ENCODE results near the gene RNF11. TPM values are rescaled to one million over a fixed set of nuclear protein-coding genes. Genes with fewer than 3 reads are reported as not detected.

RNF11 gene
- total RNA-seq, 2 experiments from 2014 or later: 91.3 to 97.4 TPM

DNA sequence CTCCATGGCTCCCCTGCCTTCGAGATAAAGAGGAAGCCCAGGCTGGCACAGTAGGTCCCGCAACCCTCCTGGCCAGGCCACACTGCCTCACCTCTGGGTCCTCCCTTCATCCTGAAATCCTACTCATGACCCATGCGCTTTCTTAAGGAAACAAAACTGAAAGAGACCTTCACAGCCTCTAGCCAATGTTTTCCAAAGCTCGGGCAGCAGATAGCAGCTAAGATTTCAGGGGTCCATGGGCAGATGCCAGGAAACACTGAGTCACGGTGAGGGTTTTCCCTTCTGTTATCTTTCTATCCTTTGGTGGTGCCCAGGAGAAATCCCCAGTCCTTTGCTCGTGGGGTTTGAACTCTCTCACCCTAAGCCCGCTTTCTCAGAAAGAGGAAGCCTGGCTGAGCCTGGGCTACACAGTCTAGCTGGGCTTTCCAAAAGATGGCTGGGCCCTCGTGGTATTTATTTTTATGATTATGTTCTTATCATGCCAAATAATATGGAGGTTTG, 67.7 kb downstream of the RNF11 start:
- Mint-ChIP-seq H3K4me3 (no peak overlapping the region), H3K36me3 (ENCODE audit: low read depth) (no peaks in the 10 kb centered on the region), H3K9me3 (no peaks in the 10 kb centered on the region), H3K4me1 (ENCODE audit: low read depth) (no peaks in the 10 kb centered on the region), H3K27me3 (no peaks in the 10 kb centered on the region), H3K27ac (no peak overlapping the region)
- H3K4me3 ChIP-seq (ENCODE audit: low read length): no peak overlapping the region
- TF ChIP-seq, protein P1, sequence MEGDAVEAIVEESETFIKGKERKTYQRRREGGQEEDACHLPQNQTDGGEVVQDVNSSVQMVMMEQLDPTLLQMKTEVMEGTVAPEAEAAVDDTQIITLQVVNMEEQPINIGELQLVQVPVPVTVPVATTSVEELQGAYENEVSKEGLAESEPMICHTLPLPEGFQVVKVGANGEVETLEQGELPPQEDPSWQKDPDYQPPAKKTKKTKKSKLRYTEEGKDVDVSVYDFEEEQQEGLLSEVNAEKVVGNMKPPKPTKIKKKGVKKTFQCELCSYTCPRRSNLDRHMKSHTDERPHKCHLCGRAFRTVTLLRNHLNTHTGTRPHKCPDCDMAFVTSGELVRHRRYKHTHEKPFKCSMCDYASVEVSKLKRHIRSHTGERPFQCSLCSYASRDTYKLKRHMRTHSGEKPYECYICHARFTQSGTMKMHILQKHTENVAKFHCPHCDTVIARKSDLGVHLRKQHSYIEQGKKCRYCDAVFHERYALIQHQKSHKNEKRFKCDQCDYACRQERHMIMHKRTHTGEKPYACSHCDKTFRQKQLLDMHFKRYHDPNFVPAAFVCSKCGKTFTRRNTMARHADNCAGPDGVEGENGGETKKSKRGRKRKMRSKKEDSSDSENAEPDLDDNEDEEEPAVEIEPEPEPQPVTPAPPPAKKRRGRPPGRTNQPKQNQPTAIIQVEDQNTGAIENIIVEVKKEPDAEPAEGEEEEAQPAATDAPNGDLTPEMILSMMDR (IDR thresholded peaks at IDR 0.05): no peak
- H3K27me3 ChIP-seq (ENCODE audit: control insufficient read depth in 1 of 2, insufficient read depth in 2 of 2, low read length in 2 of 2): no peaks in the 10 kb centered on the region
- intact Hi-C loops (cut with DNase I, micrococcal nuclease): no loop called here
- no peak overlapping the region for H3K27ac ChIP-seq (ENCODE audit: low read depth in 1 of 2, low read length in 2 of 2)
- no peaks in the 10 kb centered on the region for H3K9me3 ChIP-seq (ENCODE audit: control insufficient read depth in 1 of 2, insufficient read depth in 1 of 2, low read length in 2 of 2)
- DNase-seq (peak in 2 of 14 experiments; percentile 46 to 47), ATAC-seq (ENCODE audit: poor library complexity) (no peak)
- no peaks in the 10 kb centered on the region for H3K36me3 ChIP-seq (ENCODE audit: insufficient read depth, low read length)
- no peaks in the 10 kb centered on the region for H3K4me1 ChIP-seq (ENCODE audit: insufficient read depth, low read length)
- ChIA-PET CTCF (no interaction called here), POLR2A (no interaction called here)

- Histone ChIP-seq H3K4me3 (ENCODE audit: low read length) (no peak overlapping the region), H3K27ac (ENCODE audit: low read depth in 1 of 2, low read length in 2 of 2) (no peak overlapping the region), H3K36me3 (ENCODE audit: insufficient read depth, low read length) (no peaks in the 10 kb centered on the region), H3K27me3 (ENCODE audit: control insufficient read depth in 1 of 2, insufficient read depth in 2 of 2, low read length in 2 of 2) (no peaks in the 10 kb centered on the region), H3K9me3 (ENCODE audit: control insufficient read depth in 1 of 2, insufficient read depth in 1 of 2, low read length in 2 of 2) (no peaks in the 10 kb centered on the region), H3K4me1 (ENCODE audit: insufficient read depth, low read length) (no peaks in the 10 kb centered on the region)
- TF ChIP-seq, protein P1 (IDR thresholded peaks at IDR 0.05): no peak
- Mint-ChIP-seq H3K36me3 (ENCODE audit: low read depth) (no peaks in the 10 kb centered on the region), H3K27me3 (no peaks in the 10 kb centered on the region), H3K9me3 (no peaks in the 10 kb centered on the region), H3K4me3 (no peak overlapping the region), H3K4me1 (ENCODE audit: low read depth) (no peaks in the 10 kb centered on the region), H3K27ac (no peak overlapping the region)
- ATAC-seq (ENCODE audit: poor library complexity) (no peak), DNase-seq (no peak)
- intact Hi-C loops (cut with DNase I, micrococcal nuclease): no loop called here
- ChIA-PET CTCF (no interaction called here), POLR2A (no interaction called here)
Observed at GRCh38 chr1:51304360-51304759, 68.3 kb downstream of the RNF11 start.

- CTCF ChIA-PET: interaction anchor here (1.2 kb wide), 1 partner anchor 9 kb away, joined by 4 read pairs; no protein-coding TSS in a partner anchor
- POLR2A ChIA-PET: no interaction called here
- TF ChIP-seq, protein P1 (IDR thresholded peaks at IDR 0.05): no peak
- Histone ChIP-seq H3K4me3 (ENCODE audit: low read length) (no peak overlapping the region), H3K27ac (ENCODE audit: low read depth in 1 of 2, low read length in 2 of 2) (no peak overlapping the region), H3K9me3 (ENCODE audit: control insufficient read depth in 1 of 2, insufficient read depth in 1 of 2, low read length in 2 of 2) (no peaks in the 10 kb centered on the region), H3K27me3 (ENCODE audit: control insufficient read depth in 1 of 2, insufficient read depth in 2 of 2, low read length in 2 of 2) (no peaks in the 10 kb centered on the region), H3K36me3 (ENCODE audit: insufficient read depth, low read length) (no peaks in the 10 kb centered on the region), H3K4me1 (ENCODE audit: insufficient read depth, low read length) (no peaks in the 10 kb centered on the region)
- Mint-ChIP-seq H3K4me1 (ENCODE audit: low read depth) (no peaks in the 10 kb centered on the region), H3K27me3 (no peaks in the 10 kb centered on the region), H3K36me3 (ENCODE audit: low read depth) (no peaks in the 10 kb centered on the region), H3K9me3 (no peaks in the 10 kb centered on the region), H3K27ac (no peak overlapping the region), H3K4me3 (no peak overlapping the region)
- no peak for ATAC-seq (ENCODE audit: poor library complexity)
- intact Hi-C loops (cut with DNase I, micrococcal nuclease): no loop called here
- DNase-seq: no peak
Observed at GRCh38 chr1:51305371-51305823, 69.3 kb downstream of the RNF11 start.

All from CD4-positive, alpha-beta T cell (primary cell).